H1 (cell line): ENCODE measurements around the gene FNDC3A. TPM values are rescaled to one million over a fixed set of nuclear protein-coding genes. Genes with fewer than 3 reads are reported as not detected.

ENCODE experiments used
- CTCF ChIA-PET: fragments of 300-600 bp; sonication (Branson Sonifier 250); formaldehyde crosslinking; loops from one replicate; lab custom pipeline; 2021; ENCODE audit not compliant: partially characterized antibody; lab: Charles Lee
- POLR2A ChIA-PET: fragments of 300-600 bp; sonication (Branson Sonifier 250); formaldehyde crosslinking; loops from one replicate; lab custom pipeline; 2021; ENCODE audit warnings: inconsistent platforms; ENCODE audit not compliant: partially characterized antibody; lab: Charles Lee
- DNase-seq, 2 experiments: peaks; one replicate each; pipeline versions ENCODE4 v3.0.0 to v3.0.0-alpha.2; 2010 to 2022; ENCODE audit warnings: low spot score in 2 of 2, low read depth in 1 of 2, mixed read lengths in 1 of 2
- FAIRE-seq: peaks from 2 replicates; lab custom pipeline; 2011; peaks lifted over from hg19 to GRCh38; lab: Jason Lieb, UNC
- H2AFZ ChIP-seq: 2 replicates; pipeline ENCODE4 v1.8.1; 2012; ENCODE audit warnings: low read length, inconsistent platforms
- H2AK5ac ChIP-seq: 2 replicates; pipeline ENCODE4 v1.6.1; 2013; ENCODE audit warnings: low read depth, low read length
- H2BK120ac ChIP-seq: replicated peaks from 2 replicates; pipeline ENCODE3; 2013; ENCODE audit warnings: low read depth, low read length, inconsistent platforms
- H2BK12ac ChIP-seq: 2 replicates; pipeline ENCODE4 v1.6.1; 2013; ENCODE audit warnings: low read depth, low read length
- H2BK15ac ChIP-seq: 2 replicates; pipeline ENCODE4 v1.6.1; 2013; ENCODE audit warnings: low read length
- H2BK20ac ChIP-seq: 2 replicates; pipeline ENCODE4 v1.6.1; 2013; ENCODE audit warnings: low read length
- H2BK5ac ChIP-seq: 2 replicates; pipeline ENCODE4 v1.6.1; 2013; ENCODE audit warnings: low read depth, low read length
- H3K14ac ChIP-seq: 2 replicates; pipeline ENCODE4 v1.6.1; 2013; ENCODE audit warnings: inconsistent platforms; ENCODE audit not compliant: insufficient read length
- H3K18ac ChIP-seq: 2 replicates; pipeline ENCODE4 v1.6.1; 2013; ENCODE audit warnings: low read length; ENCODE audit errors: extremely low read depth
- H3K23ac ChIP-seq: 2 replicates; pipeline ENCODE4 v1.6.1; 2013; ENCODE audit warnings: inconsistent platforms; ENCODE audit not compliant: insufficient read length
- H3K23me2 ChIP-seq: 2 replicates; pipeline ENCODE4 v1.6.1; 2013; ENCODE audit warnings: low read depth, low read length
- H3K27ac ChIP-seq: 2 replicates; pipeline ENCODE4 v1.6.1; 2011; ENCODE audit warnings: low read depth, low read length, inconsistent platforms
- H3K27me3 ChIP-seq, 4 experiments: replicated peaks in 1 of 4; 1 replicate in 1 of 4; 2 replicates in 3 of 4; pipeline versions ENCODE4 v1.6.1 to v1.8.1; 2011 to 2013; ENCODE audit warnings: low read length in 3 of 4, mild to moderate bottlenecking in 3 of 4, inconsistent platforms in 2 of 4, mixed read lengths in 2 of 4, moderate library complexity in 1 of 4; ENCODE audit not compliant: control insufficient read depth in 3 of 4, insufficient read depth in 3 of 4; ENCODE audit errors: extremely low read depth in 1 of 4
- H3K36me3 ChIP-seq, 4 experiments: 2 replicates each; pipeline versions ENCODE4 v1.6.1 to v1.8.1; 2011 to 2013; ENCODE audit warnings: mild to moderate bottlenecking in 4 of 4, low read length in 3 of 4, moderate library complexity in 2 of 4, control low read depth in 1 of 4, inconsistent platforms in 1 of 4; ENCODE audit not compliant: insufficient read depth in 4 of 4, control insufficient read depth in 2 of 4
- H3K4ac ChIP-seq: replicated peaks from 2 replicates; pipeline ENCODE3; 2013; ENCODE audit warnings: low read length, low read depth, mixed read lengths, inconsistent platforms; ENCODE audit not compliant: insufficient read length
- H3K4me1 ChIP-seq, 4 experiments: replicated peaks in 1 of 4; 1 replicate in 1 of 4; 2 replicates in 3 of 4; pipeline versions ENCODE4 v1.6.1 to v1.8.1; 2011 to 2013; ENCODE audit warnings: low read length in 3 of 4, inconsistent platforms in 2 of 4, mixed read lengths in 1 of 4; ENCODE audit not compliant: insufficient read depth in 4 of 4, control insufficient read depth in 3 of 4
- H3K4me2 ChIP-seq, 2 experiments: 2 replicates each; pipeline versions ENCODE4 v1.6.1 to v1.8.1; 2011 to 2013; ENCODE audit warnings: low read depth in 2 of 2, low read length in 2 of 2, control low read depth in 1 of 2, inconsistent platforms in 1 of 2, mild to moderate bottlenecking in 1 of 2; ENCODE audit not compliant: insufficient read depth in 1 of 2
- H3K4me3 ChIP-seq, 4 experiments: fragments of 200-600, 300-600 bp in 1 of 4; sonication (generic), shearing (Covaris generic), sonication (Bioruptor Twin) in 1 of 4; 2 replicates each; pipeline versions ENCODE4 v1.5.1 to v1.8.1; 2011 to 2016; ENCODE audit warnings: low read length in 4 of 4, low read depth in 3 of 4, control low read depth in 2 of 4, inconsistent platforms in 2 of 4, mild to moderate bottlenecking in 2 of 4, mixed read lengths in 1 of 4, moderate library complexity in 1 of 4; ENCODE audit not compliant: insufficient read depth in 2 of 4; ENCODE audit errors: extremely low read depth in 1 of 4
- H3K56ac ChIP-seq: replicated peaks from 2 replicates; pipeline ENCODE3; 2013; ENCODE audit warnings: low read depth, mild to moderate bottlenecking, mixed read lengths, low read length, inconsistent platforms; ENCODE audit not compliant: insufficient read length
- H3K79me1 ChIP-seq: 2 replicates; pipeline ENCODE4 v1.6.1; 2013; ENCODE audit warnings: low read depth, low read length, control low read depth
- H3K79me2 ChIP-seq, 2 experiments: 2 replicates each; pipeline versions ENCODE4 v1.6.1 to v1.8.1; 2012 to 2013; ENCODE audit warnings: low read length in 2 of 2, mild to moderate bottlenecking in 2 of 2, inconsistent platforms in 1 of 2; ENCODE audit not compliant: insufficient read depth in 2 of 2, control insufficient read depth in 1 of 2
- H3K9ac ChIP-seq, 4 experiments: replicated peaks in 1 of 4; 1 replicate in 1 of 4; 2 replicates in 3 of 4; pipeline versions ENCODE4 v1.6.1 to v1.8.1; 2011 to 2013; ENCODE audit warnings: low read depth in 3 of 4, low read length in 3 of 4, control low read depth in 2 of 4, mild to moderate bottlenecking in 2 of 4, moderate library complexity in 2 of 4, inconsistent platforms in 1 of 4; ENCODE audit errors: extremely low read depth in 1 of 4
- H3K9me3 ChIP-seq, 2 experiments: 2 replicates each; pipeline versions ENCODE4 v1.6.1 to v1.8.1; 2012 to 2013; ENCODE audit warnings: mild to moderate bottlenecking in 2 of 2, moderate library complexity in 2 of 2, control low read depth in 1 of 2, inconsistent platforms in 1 of 2, low read depth in 1 of 2, low read length in 1 of 2, mixed read lengths in 1 of 2; ENCODE audit not compliant: insufficient read depth in 2 of 2
- H4K20me1 ChIP-seq, 2 experiments: replicated peaks in 1 of 2; 2 replicates each; pipeline versions ENCODE3 to v1.8.1; 2011 to 2013; ENCODE audit warnings: inconsistent platforms in 2 of 2, low read length in 2 of 2, mild to moderate bottlenecking in 1 of 2; ENCODE audit not compliant: insufficient read depth in 2 of 2, control insufficient read depth in 1 of 2
- H4K5ac ChIP-seq: 2 replicates; pipeline ENCODE4 v1.6.1; 2013; ENCODE audit warnings: low read length, low read depth, mixed read lengths, inconsistent platforms; ENCODE audit not compliant: insufficient read length
- H4K8ac ChIP-seq: 2 replicates; pipeline ENCODE4 v1.8.0; 2013; ENCODE audit warnings: mild to moderate bottlenecking, moderate library complexity, low read length, inconsistent platforms; ENCODE audit not compliant: insufficient read depth; ENCODE audit errors: extremely low read depth
- H4K91ac ChIP-seq: replicated peaks from 2 replicates; pipeline ENCODE3; 2013; ENCODE audit warnings: low read length, mixed read lengths, inconsistent platforms; ENCODE audit not compliant: insufficient read length
- CEBPB ChIP-seq: IDR thresholded peaks from 2 replicates; pipeline ENCODE4 v1.6.1; 2012; ENCODE audit warnings: low read depth, low read length
- CHD1 ChIP-seq: IDR thresholded peaks from 2 replicates; pipeline ENCODE4 v1.6.1; 2012; ENCODE audit warnings: low read depth, low read length, improper control_type of control experiment
- HDAC2 ChIP-seq, 2 experiments: fragments of 300-600 bp in 1 of 2; sonication (generic) in 1 of 2; IDR thresholded peaks; 2 replicates each; pipeline ENCODE4 v1.6.1; 2011 to 2012; ENCODE audit warnings: low read depth in 2 of 2, low read length in 2 of 2, mild to moderate bottlenecking in 2 of 2, moderate library complexity in 2 of 2, borderline replicate concordance in 1 of 2, inconsistent platforms in 1 of 2
- POLR2A ChIP-seq, 2 experiments: IDR thresholded peaks; 1 replicate in 1 of 2; 2 replicates in 1 of 2; pipeline ENCODE4 v1.6.1; 2011; ENCODE audit warnings: low read depth in 2 of 2, low read length in 2 of 2, mild to moderate bottlenecking in 2 of 2; ENCODE audit errors: control extremely low read depth in 1 of 2
- polyA plus RNA-seq, 7 experiments: library from polyadenylated mRNA; depleted of rRNA in 3 of 7; stranded (reverse) in 5 of 7; unstranded in 2 of 7; fragments of >200 nt in 5 of 7; fragments of 200-250 nt in 2 of 7; gene quantifications; 1 replicate in 5 of 7; 2 replicates in 1 of 7; 4 replicates in 1 of 7; pipeline versions ENCODE4 v1.2.1 to v1.2.3, GENCODE V29; 2011 to 2013; ENCODE audit warnings: missing spikeins in 2 of 7, mixed read lengths in 2 of 7
- total RNA-seq: library from RNA; stranded (reverse); fragmentation: NEBNext Ultra II Directional; extraction: Animal tissue kit (Norgen Biotek cat#: 25700); gene quantifications from 2 replicates; pipeline ENCODE4 v1.2.1, GENCODE V29; 2021

FNDC3A gene
- total and polyA plus RNA-seq, 2 of the 8 experiments (the other 6 are each of a cell fraction or from before 2014, with no cell fraction given): 14.6 to 26.0 TPM

GRCh38 chr13:49140910-49141611, 165.3 kb downstream of the FNDC3A start:
- H4K20me1 ChIP-seq: peaks cover 0 to 2% of the 10 kb centered on the region in 2 experiments
- no peak for FAIRE-seq
- no peak for TF ChIP-seq HDAC2 (IDR thresholded peaks at IDR 0.05; ENCODE audit: borderline replicate concordance in 1 of 2, low read depth in 2 of 2, low read length in 2 of 2)
- TF ChIP-seq CHD1: no peak
- TF ChIP-seq POLR2A (IDR thresholded peaks at IDR 0.05; ENCODE audit: control extremely low read depth in 1 of 2, low read depth in 2 of 2, low read length in 2 of 2): no peak
- TF ChIP-seq CEBPB: no peak
- TF ChIP-seq, all 59 proteins: peak for 0
- Histone ChIP-seq H2BK15ac (no peak overlapping the region), H3K23me2 (no peaks in the 10 kb centered on the region), H3K18ac (no peak overlapping the region), H3K4ac (no peak overlapping the region), H2BK120ac (no peak overlapping the region), H3K23ac (no peak overlapping the region), H3K9ac (no peak overlapping the region), H3K14ac (no peak overlapping the region), H3K79me1 (no peaks in the 10 kb centered on the region), H3K36me3 (peaks cover 3 to 32% (median 15%) of the 10 kb centered on the region in 4 experiments; a peak in 7 of 8 replicates), H4K5ac (no peak overlapping the region), H3K56ac (no peak overlapping the region), H3K27me3 (no peaks in the 10 kb centered on the region), H4K8ac (no peak overlapping the region), H2BK5ac (no peak overlapping the region), H2BK12ac (no peak overlapping the region), H2AK5ac (no peak overlapping the region), H3K4me2 (no peak overlapping the region), H2BK20ac (no peak overlapping the region), H3K9me3 (no peaks in the 10 kb centered on the region), H3K4me1 (no peaks in the 10 kb centered on the region), H3K27ac (no peak overlapping the region), H4K91ac (no peak overlapping the region), H3K4me3 (no peak overlapping the region), H3K79me2 (no peaks in the 10 kb centered on the region), H2AFZ (no peak overlapping the region)
- no peak for DNase-seq
- POLR2A ChIA-PET: no interaction called here
- CTCF ChIA-PET: no interaction called here
